ENCODE data around the gene ZNF564. TPM values are rescaled to one million over a fixed set of nuclear protein-coding genes. Genes with fewer than 3 reads are reported as not detected.

The ZNF564 gene
- total and polyA plus RNA-seq, 2 of the 13 experiments (the other 11 are each of a cell fraction or from before 2014, with no cell fraction given): 2.3 to 11.1 TPM

DNA sequence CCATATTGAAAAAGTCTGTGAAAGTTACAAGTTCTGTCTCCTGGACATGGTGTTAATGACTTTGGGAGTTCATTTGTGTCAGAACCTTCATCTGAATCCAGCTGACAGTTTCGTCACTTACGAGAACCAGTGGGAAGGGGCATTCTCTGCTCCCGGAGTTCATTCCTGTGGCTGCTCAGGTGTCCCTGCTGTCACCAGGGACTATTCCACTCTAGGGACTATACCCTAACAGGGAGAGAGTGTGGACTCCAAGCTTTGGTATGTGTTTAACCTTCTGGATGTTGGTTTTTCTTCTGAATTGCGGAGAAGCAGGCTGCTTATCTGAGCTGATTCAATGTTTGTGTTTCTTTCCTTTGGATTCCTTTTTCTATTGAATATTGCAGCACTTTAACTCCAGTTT, 54.2 kb downstream of the ZNF564 start (continued):
- TF ChIP-seq, protein P1, sequence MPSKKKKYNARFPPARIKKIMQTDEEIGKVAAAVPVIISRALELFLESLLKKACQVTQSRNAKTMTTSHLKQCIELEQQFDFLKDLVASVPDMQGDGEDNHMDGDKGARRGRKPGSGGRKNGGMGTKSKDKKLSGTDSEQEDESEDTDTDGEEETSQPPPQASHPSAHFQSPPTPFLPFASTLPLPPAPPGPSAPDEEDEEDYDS (CRISPR knock-in tag; IDR thresholded peaks at IDR 0.05): 0 out of 2 replicates have a peak, but pooled peaks have one; percentile 25
- TF ChIP-seq SP2 (CRISPR knock-in tag; IDR thresholded peaks at IDR 0.05) (no peak), IRX3 (CRISPR knock-in tag; IDR thresholded peaks at IDR 0.05; ENCODE audit: borderline replicate concordance, low read depth) (no peak), RAD21 (CRISPR knock-in tag; IDR thresholded peaks at IDR 0.05) (no peak), TGIF2 (CRISPR knock-in tag; IDR thresholded peaks at IDR 0.05) (0 out of 2 replicates have a peak, but pooled peaks have one; percentile 22), HOXA9 (CRISPR knock-in tag; IDR thresholded peaks at IDR 0.05; ENCODE audit: borderline replicate concordance) (no peak), SIX1 (CRISPR knock-in tag; IDR thresholded peaks at IDR 0.05; ENCODE audit: borderline replicate concordance) (no peak), SYNCRIP (IDR thresholded peaks at IDR 0.05; ENCODE audit: insufficient read depth, low read depth, low read length) (no peak), HNRNPH1 (optimal IDR thresholded peaks at IDR 0.05; ENCODE audit: low read depth, low read length) (no peak), ARID5B (CRISPR knock-in tag; IDR thresholded peaks at IDR 0.05) (peak; percentile 24; the same call in 1 of the 2 replicates), CHD2 (IDR thresholded peaks at IDR 0.05; ENCODE audit: low read depth, low read length) (no peak), BCL6 (CRISPR knock-in tag; IDR thresholded peaks at IDR 0.05) (0 out of 2 replicates have a peak, but pooled peaks have one; percentile 9), KAT8 (CRISPR knock-in tag; IDR thresholded peaks at IDR 0.05) (peak; percentile 29; the same call in 1 of the 2 replicates)
- TF ChIP-seq, protein P2, sequence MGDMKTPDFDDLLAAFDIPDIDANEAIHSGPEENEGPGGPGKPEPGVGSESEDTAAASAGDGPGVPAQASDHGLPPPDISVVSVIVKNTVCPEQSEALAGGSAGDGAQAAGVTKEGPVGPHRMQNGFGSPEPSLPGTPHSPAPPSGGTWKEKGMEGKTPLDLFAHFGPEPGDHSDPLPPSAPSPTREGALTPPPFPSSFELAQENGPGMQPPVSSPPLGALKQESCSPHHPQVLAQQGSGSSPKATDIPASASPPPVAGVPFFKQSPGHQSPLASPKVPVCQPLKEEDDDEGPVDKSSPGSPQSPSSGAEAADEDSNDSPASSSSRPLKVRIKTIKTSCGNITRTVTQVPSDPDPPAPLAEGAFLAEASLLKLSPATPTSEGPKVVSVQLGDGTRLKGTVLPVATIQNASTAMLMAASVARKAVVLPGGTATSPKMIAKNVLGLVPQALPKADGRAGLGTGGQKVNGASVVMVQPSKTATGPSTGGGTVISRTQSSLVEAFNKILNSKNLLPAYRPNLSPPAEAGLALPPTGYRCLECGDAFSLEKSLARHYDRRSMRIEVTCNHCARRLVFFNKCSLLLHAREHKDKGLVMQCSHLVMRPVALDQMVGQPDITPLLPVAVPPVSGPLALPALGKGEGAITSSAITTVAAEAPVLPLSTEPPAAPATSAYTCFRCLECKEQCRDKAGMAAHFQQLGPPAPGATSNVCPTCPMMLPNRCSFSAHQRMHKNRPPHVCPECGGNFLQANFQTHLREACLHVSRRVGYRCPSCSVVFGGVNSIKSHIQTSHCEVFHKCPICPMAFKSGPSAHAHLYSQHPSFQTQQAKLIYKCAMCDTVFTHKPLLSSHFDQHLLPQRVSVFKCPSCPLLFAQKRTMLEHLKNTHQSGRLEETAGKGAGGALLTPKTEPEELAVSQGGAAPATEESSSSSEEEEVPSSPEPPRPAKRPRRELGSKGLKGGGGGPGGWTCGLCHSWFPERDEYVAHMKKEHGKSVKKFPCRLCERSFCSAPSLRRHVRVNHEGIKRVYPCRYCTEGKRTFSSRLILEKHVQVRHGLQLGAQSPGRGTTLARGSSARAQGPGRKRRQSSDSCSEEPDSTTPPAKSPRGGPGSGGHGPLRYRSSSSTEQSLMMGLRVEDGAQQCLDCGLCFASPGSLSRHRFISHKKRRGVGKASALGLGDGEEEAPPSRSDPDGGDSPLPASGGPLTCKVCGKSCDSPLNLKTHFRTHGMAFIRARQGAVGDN (CRISPR knock-in tag; IDR thresholded peaks at IDR 0.05): no peak
